ENCODE results near the gene DTNB.
A peak's percentile ranks its signal among the peaks of the same experiment; 100 is the strongest.

DTNB gene

GRCh38 chr2:25493207-25493606, 180.2 kb downstream of the DTNB start:
- H3K4me3 Mint-ChIP-seq, result no peak overlapping the region
- no peak for ATAC-seq (replicated peaks; ENCODE audit: extremely low read depth, poor library complexity, severe bottlenecking)
- peaks cover 6% of the 10 kb centered on the region for H3K36me3 Mint-ChIP-seq (ENCODE audit: insufficient read depth)
- H3K9me3 Mint-ChIP-seq, result no peaks in the 10 kb centered on the region
- no peaks in the 10 kb centered on the region for H3K4me1 Mint-ChIP-seq
- H3K27ac Mint-ChIP-seq (ENCODE audit: low read depth), result no peak overlapping the region
- H3K27me3 Mint-ChIP-seq, result no peaks in the 10 kb centered on the region
- no peak for DNase-seq (ENCODE audit: low spot score in 2 of 2)

DNA sequence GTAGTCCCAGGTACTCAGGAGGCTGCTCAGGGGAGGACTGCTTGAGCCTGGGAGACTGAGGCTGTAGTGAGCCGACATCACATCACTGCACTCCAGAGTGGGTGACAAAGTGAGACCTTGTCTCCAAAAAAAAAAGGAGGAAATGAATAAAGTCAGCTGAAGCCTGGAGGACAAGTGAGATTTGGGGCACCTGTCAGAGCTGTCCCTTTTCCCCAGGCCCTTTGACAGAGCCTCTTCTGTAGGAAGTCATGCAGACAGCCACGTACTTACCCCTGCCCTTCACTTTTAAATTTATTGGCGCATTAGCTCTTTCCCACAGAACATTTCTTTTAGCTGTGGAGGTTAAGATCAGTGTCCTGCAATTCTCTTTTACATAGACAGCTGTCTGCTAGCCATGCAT, 180.7 kb downstream of the DTNB start:
- Mint-ChIP-seq H3K27ac (ENCODE audit: low read depth) (no peak overlapping the region), H3K9me3 (no peaks in the 10 kb centered on the region), H3K4me3 (no peak overlapping the region), H3K4me1 (no peaks in the 10 kb centered on the region), H3K36me3 (ENCODE audit: insufficient read depth) (peaks cover 3% of the 10 kb centered on the region), H3K27me3 (no peaks in the 10 kb centered on the region)
- ATAC-seq (replicated peaks; ENCODE audit: extremely low read depth, poor library complexity, severe bottlenecking) (no peak), DNase-seq (ENCODE audit: low spot score in 2 of 2) (no peak)

DNA sequence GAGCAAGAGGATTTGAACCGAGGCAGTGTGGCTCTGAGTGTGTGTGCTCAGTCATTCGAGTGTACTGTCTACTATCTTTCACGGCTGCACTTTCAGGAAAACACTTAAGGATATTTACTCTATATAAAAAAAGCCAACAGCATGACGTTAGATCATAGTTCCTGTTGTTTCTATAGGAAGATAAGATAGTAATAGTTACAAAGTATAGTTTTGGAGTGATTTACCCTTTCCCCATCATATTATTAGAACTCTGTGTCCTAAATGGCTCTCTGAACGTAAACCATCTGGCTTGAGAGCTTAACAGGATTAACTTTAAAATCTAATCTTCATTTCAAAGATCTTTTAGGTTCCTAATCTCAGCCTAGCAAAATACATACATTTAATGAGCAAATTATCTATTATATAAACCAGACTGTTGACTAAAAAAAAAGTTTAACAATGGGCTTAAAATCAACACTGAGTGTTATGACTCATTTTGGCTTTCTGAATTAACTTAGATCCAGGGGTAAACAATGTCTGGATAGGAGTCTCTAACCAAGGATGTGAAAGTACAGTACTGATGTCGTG, 181.3 kb downstream of the DTNB start:
- Mint-ChIP-seq H3K4me3 (no peak overlapping the region), H3K4me1 (no peaks in the 10 kb centered on the region), H3K27ac (ENCODE audit: low read depth) (no peak overlapping the region), H3K9me3 (no peaks in the 10 kb centered on the region), H3K36me3 (ENCODE audit: insufficient read depth) (peaks cover 2% of the 10 kb centered on the region), H3K27me3 (no peaks in the 10 kb centered on the region)
- ATAC-seq (replicated peaks; ENCODE audit: extremely low read depth, poor library complexity, severe bottlenecking) (no peak), DNase-seq (ENCODE audit: low spot score in 2 of 2) (no peak)

DNA sequence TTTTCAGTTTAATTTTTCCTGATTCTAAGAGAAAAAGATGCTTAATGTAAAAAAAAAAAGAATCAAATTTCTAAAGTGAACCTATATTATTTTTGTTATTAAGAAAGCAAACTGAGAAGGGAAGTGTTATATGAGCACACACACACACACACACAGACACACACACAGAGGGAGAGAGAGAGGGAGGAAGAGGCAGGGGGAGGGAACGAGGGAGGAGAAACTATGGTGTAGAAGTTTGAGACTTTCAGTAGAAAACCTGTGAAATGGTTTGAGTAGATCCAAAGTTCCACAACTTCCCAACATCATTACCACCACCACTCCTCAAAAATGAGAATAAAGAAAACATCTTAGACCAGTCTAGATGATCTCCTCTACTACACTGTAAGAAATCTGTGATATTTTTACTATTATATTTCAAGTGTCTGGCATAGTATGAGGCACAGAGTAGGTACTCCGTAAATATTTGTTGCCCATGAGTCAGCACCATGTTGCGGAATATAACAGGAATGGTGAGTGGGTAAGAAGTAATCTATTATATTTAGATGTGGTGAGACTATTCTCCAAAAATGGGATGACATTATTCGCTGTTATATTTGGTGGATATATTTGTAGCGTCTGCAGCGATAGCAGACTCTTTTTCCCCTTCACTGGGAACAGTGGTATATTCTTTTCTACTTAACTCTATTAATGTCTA, 182.2 kb downstream of the DTNB start:
- H3K27ac Mint-ChIP-seq (ENCODE audit: low read depth), result no peak overlapping the region
- H3K36me3 Mint-ChIP-seq (ENCODE audit: insufficient read depth), result peaks cover 2% of the 10 kb centered on the region
- H3K9me3 Mint-ChIP-seq, result no peaks in the 10 kb centered on the region
- no peak overlapping the region for H3K4me3 Mint-ChIP-seq
- no peaks in the 10 kb centered on the region for H3K4me1 Mint-ChIP-seq
- DNase-seq (ENCODE audit: low spot score in 2 of 2) (no peak), ATAC-seq (replicated peaks; ENCODE audit: extremely low read depth, poor library complexity, severe bottlenecking) (no peak)
- no peaks in the 10 kb centered on the region for H3K27me3 Mint-ChIP-seq

GRCh38 chr2:25490217-25490616, 183.2 kb downstream of the DTNB start:
- Mint-ChIP-seq H3K9me3 (no peaks in the 10 kb centered on the region), H3K27me3 (no peaks in the 10 kb centered on the region), H3K27ac (ENCODE audit: low read depth) (no peak overlapping the region), H3K4me3 (no peak overlapping the region), H3K4me1 (no peaks in the 10 kb centered on the region), H3K36me3 (ENCODE audit: insufficient read depth) (peaks cover 2% of the 10 kb centered on the region)
- ATAC-seq (replicated peaks; ENCODE audit: extremely low read depth, poor library complexity, severe bottlenecking), result no peak
- DNase-seq (ENCODE audit: low spot score in 2 of 2), result no peak

DNA sequence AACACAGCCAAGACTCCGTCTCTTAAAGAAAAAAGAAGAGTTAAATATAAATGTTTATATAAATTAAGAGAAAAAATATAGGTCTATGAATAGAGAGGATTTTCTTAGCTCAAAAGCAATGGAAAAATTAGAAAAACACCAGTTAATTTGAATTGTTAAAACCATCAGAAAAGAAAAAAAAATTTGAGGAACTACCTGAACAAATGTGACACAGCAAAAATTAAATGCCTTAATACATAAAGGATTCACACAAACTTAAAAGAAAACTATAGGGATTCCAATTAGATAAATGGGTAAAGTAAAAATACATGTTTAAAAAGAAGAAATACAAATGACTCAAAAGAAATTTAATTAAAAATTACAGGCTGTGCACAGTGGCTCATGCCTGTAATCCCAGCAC, 183.7 kb downstream of the DTNB start:
- Mint-ChIP-seq H3K4me1 (no peaks in the 10 kb centered on the region), H3K27me3 (no peaks in the 10 kb centered on the region), H3K27ac (ENCODE audit: low read depth) (no peak overlapping the region), H3K36me3 (ENCODE audit: insufficient read depth) (peaks cover 2% of the 10 kb centered on the region), H3K4me3 (no peak overlapping the region), H3K9me3 (no peaks in the 10 kb centered on the region)
- no peak for DNase-seq (ENCODE audit: low spot score in 2 of 2)
- ATAC-seq (replicated peaks; ENCODE audit: extremely low read depth, poor library complexity, severe bottlenecking), result no peak

GRCh38 chr2:25483607-25484266, 189.6 kb downstream of the DTNB start:
- Mint-ChIP-seq H3K27ac (ENCODE audit: low read depth) (no peak overlapping the region), H3K36me3 (ENCODE audit: insufficient read depth) (peaks cover 10% of the 10 kb centered on the region), H3K9me3 (no peaks in the 10 kb centered on the region), H3K4me3 (no peak overlapping the region), H3K4me1 (no peaks in the 10 kb centered on the region), H3K27me3 (no peaks in the 10 kb centered on the region)
- ATAC-seq (replicated peaks; ENCODE audit: extremely low read depth, poor library complexity, severe bottlenecking) (no peak), DNase-seq (ENCODE audit: low spot score in 2 of 2) (no peak)

GRCh38 chr2:25482341-25482740, 191.0 kb downstream of the DTNB start:
- Mint-ChIP-seq H3K4me3 (no peak overlapping the region), H3K27ac (ENCODE audit: low read depth) (peak overlapping the region; percentile 84), H3K4me1 (no peaks in the 10 kb centered on the region), H3K9me3 (no peaks in the 10 kb centered on the region), H3K36me3 (ENCODE audit: insufficient read depth) (peaks cover 12% of the 10 kb centered on the region), H3K27me3 (no peaks in the 10 kb centered on the region)
- ATAC-seq (replicated peaks; ENCODE audit: extremely low read depth, poor library complexity, severe bottlenecking) (no peak), DNase-seq (ENCODE audit: low spot score in 2 of 2) (no peak)

GRCh38 chr2:25481381-25482300, 191.7 kb downstream of the DTNB start:
- no peak for DNase-seq (ENCODE audit: low spot score in 2 of 2)
- no peak for ATAC-seq (replicated peaks; ENCODE audit: extremely low read depth, poor library complexity, severe bottlenecking)
- Mint-ChIP-seq H3K27ac (ENCODE audit: low read depth) (peak overlapping the region; percentile 84), H3K4me3 (no peak overlapping the region), H3K9me3 (no peaks in the 10 kb centered on the region), H3K27me3 (no peaks in the 10 kb centered on the region), H3K4me1 (no peaks in the 10 kb centered on the region), H3K36me3 (ENCODE audit: insufficient read depth) (peaks cover 12% of the 10 kb centered on the region)

- DNase-seq (ENCODE audit: low spot score in 2 of 2), result no peak
- no peak overlapping the region for H3K27ac Mint-ChIP-seq (ENCODE audit: low read depth)
- no peaks in the 10 kb centered on the region for H3K27me3 Mint-ChIP-seq
- no peaks in the 10 kb centered on the region for H3K4me1 Mint-ChIP-seq
- ATAC-seq (replicated peaks; ENCODE audit: extremely low read depth, poor library complexity, severe bottlenecking), result no peak
- no peak overlapping the region for H3K4me3 Mint-ChIP-seq
- H3K36me3 Mint-ChIP-seq (ENCODE audit: insufficient read depth), result peaks cover 12% of the 10 kb centered on the region
- no peaks in the 10 kb centered on the region for H3K9me3 Mint-ChIP-seq
Measured at GRCh38 chr2:25480561-25480960, 192.8 kb downstream of the DTNB start.

DNA sequence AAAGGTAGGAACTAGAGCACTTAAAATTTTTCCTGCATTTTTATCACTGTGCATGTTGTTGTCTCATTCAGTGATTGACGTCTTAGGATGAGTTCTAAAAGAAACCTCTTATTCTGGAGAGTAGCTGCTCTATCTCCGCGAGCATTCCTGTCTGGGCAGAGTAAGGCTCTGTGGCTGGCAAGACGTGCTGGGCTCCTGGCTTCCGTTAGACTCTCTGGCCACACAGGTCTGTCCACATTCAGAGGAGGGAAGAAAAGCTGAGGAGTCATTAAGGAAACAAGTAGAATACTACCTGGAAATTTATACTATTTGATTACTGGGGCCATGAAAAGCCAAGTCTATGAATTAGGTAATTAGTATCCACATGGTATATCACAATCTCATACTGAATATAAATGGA, 193.6 kb downstream of the DTNB start:
- Mint-ChIP-seq H3K4me1 (no peaks in the 10 kb centered on the region), H3K27me3 (no peaks in the 10 kb centered on the region), H3K4me3 (no peak overlapping the region), H3K36me3 (ENCODE audit: insufficient read depth) (peaks cover 12% of the 10 kb centered on the region), H3K27ac (ENCODE audit: low read depth) (no peak overlapping the region), H3K9me3 (no peaks in the 10 kb centered on the region)
- DNase-seq (ENCODE audit: low spot score in 2 of 2) (no peak), ATAC-seq (replicated peaks; ENCODE audit: extremely low read depth, poor library complexity, severe bottlenecking) (no peak)

- DNase-seq (ENCODE audit: low spot score in 2 of 2), result no peak
- Mint-ChIP-seq H3K36me3 (ENCODE audit: insufficient read depth) (peaks cover 14% of the 10 kb centered on the region), H3K4me3 (no peak overlapping the region), H3K27me3 (no peaks in the 10 kb centered on the region), H3K4me1 (no peaks in the 10 kb centered on the region), H3K27ac (ENCODE audit: low read depth) (no peak overlapping the region), H3K9me3 (no peaks in the 10 kb centered on the region)
- no peak for ATAC-seq (replicated peaks; ENCODE audit: extremely low read depth, poor library complexity, severe bottlenecking)
Measured at GRCh38 chr2:25478736-25479135, 194.6 kb downstream of the DTNB start.

Measured in central memory CD8-positive, alpha-beta T cell (primary cell).